ENCODE measurements around the gene CAMK1G. TPM values are rescaled to one million over a fixed set of nuclear protein-coding genes. Genes with fewer than 3 reads are reported as not detected.

Gene CAMK1G
- total RNA-seq, 2 experiments from 2014 or later: not detected

DNA sequence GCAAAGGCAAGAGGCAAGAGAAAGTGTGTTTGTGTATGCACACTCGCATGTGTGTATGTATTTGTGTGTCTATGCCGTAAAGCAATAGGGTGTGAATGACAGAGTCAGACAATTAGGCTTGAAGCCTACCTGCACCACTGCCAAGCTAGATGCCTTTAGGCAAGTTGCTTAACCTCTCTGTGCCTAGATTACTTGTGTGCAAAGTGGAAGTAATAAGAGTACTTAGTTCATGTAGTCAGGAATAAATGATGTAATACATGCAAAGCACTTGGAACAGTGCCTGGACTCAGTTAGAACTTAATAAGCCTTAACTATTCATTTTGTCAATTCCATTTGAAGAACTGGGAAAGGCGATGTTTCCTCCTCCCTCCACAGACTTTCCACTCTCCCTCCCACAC, 37.0 kb downstream of the CAMK1G start:
- TF ChIP-seq, protein P1, sequence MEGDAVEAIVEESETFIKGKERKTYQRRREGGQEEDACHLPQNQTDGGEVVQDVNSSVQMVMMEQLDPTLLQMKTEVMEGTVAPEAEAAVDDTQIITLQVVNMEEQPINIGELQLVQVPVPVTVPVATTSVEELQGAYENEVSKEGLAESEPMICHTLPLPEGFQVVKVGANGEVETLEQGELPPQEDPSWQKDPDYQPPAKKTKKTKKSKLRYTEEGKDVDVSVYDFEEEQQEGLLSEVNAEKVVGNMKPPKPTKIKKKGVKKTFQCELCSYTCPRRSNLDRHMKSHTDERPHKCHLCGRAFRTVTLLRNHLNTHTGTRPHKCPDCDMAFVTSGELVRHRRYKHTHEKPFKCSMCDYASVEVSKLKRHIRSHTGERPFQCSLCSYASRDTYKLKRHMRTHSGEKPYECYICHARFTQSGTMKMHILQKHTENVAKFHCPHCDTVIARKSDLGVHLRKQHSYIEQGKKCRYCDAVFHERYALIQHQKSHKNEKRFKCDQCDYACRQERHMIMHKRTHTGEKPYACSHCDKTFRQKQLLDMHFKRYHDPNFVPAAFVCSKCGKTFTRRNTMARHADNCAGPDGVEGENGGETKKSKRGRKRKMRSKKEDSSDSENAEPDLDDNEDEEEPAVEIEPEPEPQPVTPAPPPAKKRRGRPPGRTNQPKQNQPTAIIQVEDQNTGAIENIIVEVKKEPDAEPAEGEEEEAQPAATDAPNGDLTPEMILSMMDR (IDR thresholded peaks at IDR 0.05): no peak
- Mint-ChIP-seq H3K4me1 (ENCODE audit: low read depth) (peaks cover 12% of the 10 kb centered on the region), H3K27me3 (no peaks in the 10 kb centered on the region), H3K9me3 (no peaks in the 10 kb centered on the region), H3K27ac (no peak overlapping the region), H3K36me3 (ENCODE audit: low read depth) (no peaks in the 10 kb centered on the region), H3K4me3 (no peak overlapping the region)
- ATAC-seq (ENCODE audit: poor library complexity) (no peak), DNase-seq (no peak)
- Histone ChIP-seq H3K27ac (ENCODE audit: low read depth in 1 of 2, low read length in 2 of 2) (no peak overlapping the region), H3K4me3 (ENCODE audit: low read length) (no peak overlapping the region), H3K9me3 (ENCODE audit: control insufficient read depth in 1 of 2, insufficient read depth in 1 of 2, low read length in 2 of 2) (no peaks in the 10 kb centered on the region), H3K4me1 (ENCODE audit: insufficient read depth, low read length) (peaks cover 16% of the 10 kb centered on the region), H3K27me3 (ENCODE audit: control insufficient read depth in 1 of 2, insufficient read depth in 2 of 2, low read length in 2 of 2) (no peaks in the 10 kb centered on the region), H3K36me3 (ENCODE audit: insufficient read depth, low read length) (no peaks in the 10 kb centered on the region)
- CTCF ChIA-PET: no interaction called here
- intact Hi-C loops (cut with DNase I, micrococcal nuclease): no loop called here
- POLR2A ChIA-PET: no interaction called here

DNA sequence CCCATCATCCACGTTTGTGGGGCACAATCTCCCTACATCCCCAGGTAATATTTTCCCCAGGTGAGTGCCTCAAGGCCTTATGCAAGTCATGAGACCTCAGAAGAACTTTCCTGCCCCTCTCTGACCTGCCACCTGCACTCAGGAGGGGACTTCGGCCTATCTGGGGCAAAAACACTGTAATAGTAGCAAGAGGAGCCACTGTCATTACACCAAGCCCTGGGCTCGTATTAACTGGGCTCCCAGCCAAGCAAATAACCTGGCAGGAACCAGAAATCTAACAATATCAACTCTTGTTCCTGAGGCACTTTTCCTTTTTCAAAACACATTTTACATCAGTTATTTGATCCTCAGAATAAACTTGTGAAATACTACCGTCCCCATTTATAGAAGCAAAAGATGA, 37.8 kb downstream of the CAMK1G start:
- no peaks in the 10 kb centered on the region for H3K9me3 ChIP-seq (ENCODE audit: control insufficient read depth in 1 of 2, insufficient read depth in 1 of 2, low read length in 2 of 2)
- H3K4me1 Mint-ChIP-seq (ENCODE audit: low read depth): peaks cover 12% of the 10 kb centered on the region
- H3K4me3 ChIP-seq (ENCODE audit: low read length): no peak overlapping the region
- peaks cover 16% of the 10 kb centered on the region for H3K4me1 ChIP-seq (ENCODE audit: insufficient read depth, low read length)
- H3K27me3 Mint-ChIP-seq: no peaks in the 10 kb centered on the region
- no peaks in the 10 kb centered on the region for H3K27me3 ChIP-seq (ENCODE audit: control insufficient read depth in 1 of 2, insufficient read depth in 2 of 2, low read length in 2 of 2)
- H3K36me3 Mint-ChIP-seq (ENCODE audit: low read depth): no peaks in the 10 kb centered on the region
- ATAC-seq (ENCODE audit: poor library complexity) (no peak), DNase-seq (no peak)
- H3K36me3 ChIP-seq (ENCODE audit: insufficient read depth, low read length): no peaks in the 10 kb centered on the region
- ChIA-PET POLR2A (no interaction called here), CTCF (no interaction called here)
- TF ChIP-seq, protein P1 (IDR thresholded peaks at IDR 0.05): no peak
- H3K9me3 Mint-ChIP-seq: no peaks in the 10 kb centered on the region
- H3K27ac Mint-ChIP-seq: no peak overlapping the region
- no peak overlapping the region for H3K4me3 Mint-ChIP-seq
- intact Hi-C loops (cut with DNase I, micrococcal nuclease): no loop called here
- H3K27ac ChIP-seq (ENCODE audit: low read depth in 1 of 2, low read length in 2 of 2): no peak overlapping the region

DNA sequence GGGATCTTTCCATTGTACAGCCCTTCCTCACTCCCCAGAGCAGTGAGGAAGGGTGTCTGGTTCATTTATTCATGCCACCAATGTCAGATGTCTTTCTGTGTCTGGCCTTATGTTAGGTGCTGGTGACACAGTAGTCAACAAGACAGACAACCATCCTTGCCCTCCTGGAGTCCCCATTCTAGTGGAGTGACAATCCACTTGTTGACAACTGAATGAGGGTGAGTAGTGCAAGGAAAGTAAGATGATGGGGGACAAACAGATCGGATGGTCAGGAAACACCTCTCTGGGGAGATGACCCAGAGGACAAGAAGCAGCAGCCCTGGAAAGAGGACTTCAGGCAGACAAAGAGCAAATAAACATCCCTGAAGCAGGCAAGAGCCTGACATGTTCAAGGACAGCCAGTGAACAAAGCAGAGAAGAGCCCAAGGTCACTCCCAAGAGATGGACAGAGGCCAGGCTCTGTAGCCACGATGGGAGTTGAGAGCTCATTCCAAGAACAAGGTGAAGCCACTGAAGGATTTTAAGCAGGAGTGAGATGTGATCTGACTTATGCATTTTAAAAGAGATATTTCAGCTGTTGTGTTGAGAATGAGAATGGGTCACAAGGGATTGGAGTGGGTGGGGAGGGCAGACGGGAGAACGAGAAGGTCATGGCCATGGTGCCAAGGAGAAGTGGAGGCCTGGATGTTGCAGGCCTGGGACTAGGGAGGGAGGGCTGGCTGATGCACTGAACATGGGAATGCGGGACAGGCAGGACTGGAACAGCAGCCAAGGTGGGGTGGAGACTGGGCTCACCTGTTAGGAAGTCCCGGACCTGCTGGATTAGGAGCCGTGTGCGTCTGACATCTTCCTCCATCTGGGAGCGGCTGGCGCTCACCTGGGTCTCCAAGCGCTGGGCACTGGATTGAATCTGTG, 38.5 kb downstream of the CAMK1G start:
- TF ChIP-seq, protein P1 (IDR thresholded peaks at IDR 0.05): no peak
- Mint-ChIP-seq H3K36me3 (ENCODE audit: low read depth) (no peaks in the 10 kb centered on the region), H3K4me3 (no peak overlapping the region), H3K27ac (no peak overlapping the region), H3K27me3 (no peaks in the 10 kb centered on the region), H3K9me3 (no peaks in the 10 kb centered on the region), H3K4me1 (ENCODE audit: low read depth) (peaks cover 12% of the 10 kb centered on the region)
- no peaks in the 10 kb centered on the region for H3K36me3 ChIP-seq (ENCODE audit: insufficient read depth, low read length)
- ChIA-PET CTCF (no interaction called here), POLR2A (no interaction called here)
- DNase-seq (no peak), ATAC-seq (ENCODE audit: poor library complexity) (no peak)
- peaks cover 16% of the 10 kb centered on the region for H3K4me1 ChIP-seq (ENCODE audit: insufficient read depth, low read length)
- intact Hi-C loops (cut with DNase I, micrococcal nuclease): no loop called here
- no peak overlapping the region for H3K4me3 ChIP-seq (ENCODE audit: low read length)
- H3K9me3 ChIP-seq (ENCODE audit: control insufficient read depth in 1 of 2, insufficient read depth in 1 of 2, low read length in 2 of 2): no peaks in the 10 kb centered on the region
- no peaks in the 10 kb centered on the region for H3K27me3 ChIP-seq (ENCODE audit: control insufficient read depth in 1 of 2, insufficient read depth in 2 of 2, low read length in 2 of 2)
- H3K27ac ChIP-seq (ENCODE audit: low read depth in 1 of 2, low read length in 2 of 2): no peak overlapping the region

All from CD4-positive, alpha-beta T cell (primary cell).